OCI-LY3 (cell line): ENCODE results near the gene THAP2.

ENCODE experiments used
- CTCF ChIP-seq: fragments of 200-600, 300-600 bp; sonication (generic); IDR thresholded peaks from 2 replicates; pipeline ENCODE4 v1.5.1; 2014; ENCODE audit warnings: antibody characterized with exemption, low read length, low read depth
- EZH2phosphoT487 ChIP-seq: fragments of 200-600 bp; shearing (Covaris generic); IDR thresholded peaks from 2 replicates; pipeline ENCODE4 v1.6.1; 2018; ENCODE audit warnings: antibody characterized with exemption, mixed run types, low read depth

- TF ChIP-seq CTCF (no peak), EZH2phosphoT487 (no peak)
These were observed 15.6 kb upstream of the THAP2 start for GRCh38 chr12:71648537-71648936.
